Mammary epithelial cell (primary cell): ENCODE results near the gene FGF23.

Source experiments
- EZH2 ChIP-seq: IDR thresholded peaks from 2 replicates; pipeline ENCODE4 v1.6.1; 2012; ENCODE audit warnings: low read length, inconsistent platforms, borderline replicate concordance
- TF ChIP-seq, protein P1 (sequence below), 2 donors: IDR thresholded peaks in 1 of 2; conservative IDR thresholded peaks in 1 of 2; 2 replicates each; pipeline ENCODE4 v1.5.1; 2011 to 2012; ENCODE audit warnings: inconsistent platforms in 2 of 2, low read length in 2 of 2, mild to moderate bottlenecking in 2 of 2, control low read depth in 1 of 2, low read depth in 1 of 2; ENCODE audit not compliant: insufficient read depth in 1 of 2; ENCODE audit errors: extremely low read depth in 1 of 2

DNA sequence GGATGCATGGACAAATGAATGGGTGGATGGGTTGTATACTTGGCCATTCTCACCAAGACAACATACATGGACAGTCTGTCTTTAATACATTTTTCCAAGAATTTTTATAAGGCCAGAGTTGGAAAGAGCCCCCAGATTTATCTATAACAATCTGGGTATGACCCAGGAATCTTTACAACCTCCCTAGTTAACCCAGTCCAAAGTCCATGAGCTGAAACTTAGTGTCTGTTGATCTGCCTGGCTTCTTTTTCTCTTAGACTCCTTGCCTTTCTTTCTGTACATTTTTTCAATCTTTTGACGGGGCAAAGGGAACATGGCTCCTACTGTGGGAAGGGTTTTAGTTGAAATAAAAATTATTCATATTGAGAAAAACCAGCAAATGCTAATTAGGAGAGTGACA is 740 bp downstream of the FGF23 start:
- TF ChIP-seq, protein P1, sequence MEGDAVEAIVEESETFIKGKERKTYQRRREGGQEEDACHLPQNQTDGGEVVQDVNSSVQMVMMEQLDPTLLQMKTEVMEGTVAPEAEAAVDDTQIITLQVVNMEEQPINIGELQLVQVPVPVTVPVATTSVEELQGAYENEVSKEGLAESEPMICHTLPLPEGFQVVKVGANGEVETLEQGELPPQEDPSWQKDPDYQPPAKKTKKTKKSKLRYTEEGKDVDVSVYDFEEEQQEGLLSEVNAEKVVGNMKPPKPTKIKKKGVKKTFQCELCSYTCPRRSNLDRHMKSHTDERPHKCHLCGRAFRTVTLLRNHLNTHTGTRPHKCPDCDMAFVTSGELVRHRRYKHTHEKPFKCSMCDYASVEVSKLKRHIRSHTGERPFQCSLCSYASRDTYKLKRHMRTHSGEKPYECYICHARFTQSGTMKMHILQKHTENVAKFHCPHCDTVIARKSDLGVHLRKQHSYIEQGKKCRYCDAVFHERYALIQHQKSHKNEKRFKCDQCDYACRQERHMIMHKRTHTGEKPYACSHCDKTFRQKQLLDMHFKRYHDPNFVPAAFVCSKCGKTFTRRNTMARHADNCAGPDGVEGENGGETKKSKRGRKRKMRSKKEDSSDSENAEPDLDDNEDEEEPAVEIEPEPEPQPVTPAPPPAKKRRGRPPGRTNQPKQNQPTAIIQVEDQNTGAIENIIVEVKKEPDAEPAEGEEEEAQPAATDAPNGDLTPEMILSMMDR (conservative IDR thresholded peaks at IDR 0.05 in 1 of 2, IDR thresholded peaks at IDR 0.05 in 1 of 2; ENCODE audit: extremely low read depth in 1 of 2, insufficient read depth in 1 of 2, low read depth in 1 of 2, low read length in 2 of 2): no peak
- no peak for TF ChIP-seq EZH2
